ENCODE measurements around the gene MRPS10. TPM values are rescaled to one million over a fixed set of nuclear protein-coding genes. Genes with fewer than 3 reads are reported as not detected.

The MRPS10 gene
- total and polyA plus RNA-seq, 2 donors (not counting 3 experiments of a cell fraction or from before 2014, with no cell fraction given), result 23.2 to 37.7 TPM

- no peak for TF ChIP-seq MYC (IDR thresholded peaks at IDR 0.05; ENCODE audit: low read depth, low read length)
- TF ChIP-seq MAX (IDR thresholded peaks at IDR 0.05; ENCODE audit: insufficient read depth, insufficient read length), result no peak
- no peak for TF ChIP-seq POLR2A (IDR thresholded peaks at IDR 0.05; ENCODE audit: low read depth, low read length)
- TF ChIP-seq CTCF (IDR thresholded peaks at IDR 0.05; ENCODE audit: extremely low read depth in 1 of 2, insufficient read depth in 1 of 2, low read depth in 1 of 2, low read length in 2 of 2), result no peak
- no peak for TF ChIP-seq FOS (IDR thresholded peaks at IDR 0.05; ENCODE audit: borderline replicate concordance, insufficient read depth, low read length)
- no peak for TF ChIP-seq EZH2 (IDR thresholded peaks at IDR 0.05; ENCODE audit: borderline replicate concordance, low read depth, low read length, severe bottlenecking)
- no peak for FAIRE-seq
- dilution Hi-C loops (cut with MboI; ENCODE audit: extremely low pct_ligation_motif_present, low sequenced_read_pairs), result no loop called here
Observed at GRCh38 chr6:42179261-42179944, 38.3 kb downstream of the MRPS10 start.

More at GRCh38 chr6:42179261-42179944, 38.3 kb downstream of the MRPS10 start:
- intact Hi-C loops (cut with micrococcal nuclease), result no loop called here
- Histone ChIP-seq H3K9me1 (replicated peaks; ENCODE audit: control insufficient read depth, extremely low read depth, insufficient read depth, low read length) (no peaks in the 10 kb centered on the region), H3K27ac (ENCODE audit: insufficient read depth, low read depth, low read length) (no peak overlapping the region), H4K20me1 (replicated peaks; ENCODE audit: control insufficient read depth, extremely low read depth, insufficient read depth, low read length) (no peaks in the 10 kb centered on the region), H2AFZ (ENCODE audit: low read depth, low read length) (no peak overlapping the region), H3K9me3 (replicated peaks; ENCODE audit: control insufficient read depth, insufficient read depth, low read length) (no peaks in the 10 kb centered on the region), H3K4me2 (ENCODE audit: insufficient read depth, low read length) (no peak overlapping the region), H3K9ac (replicated peaks; ENCODE audit: extremely low read depth, insufficient read depth, low read length) (no peak overlapping the region), H3K79me2 (ENCODE audit: control insufficient read depth, insufficient read depth, low read length) (no peaks in the 10 kb centered on the region), H3K4me3 (replicated peaks in 1 of 3; ENCODE audit: insufficient read depth in 1 of 3, low read depth in 1 of 3, low read length in 3 of 3) (no peak overlapping the region), H3K36me3 (ENCODE audit: control insufficient read depth in 2 of 2, extremely low read depth in 1 of 2, insufficient read depth in 2 of 2, low read length in 2 of 2) (no peaks in the 10 kb centered on the region), H3K27me3 (ENCODE audit: control insufficient read depth in 2 of 2, insufficient read depth in 2 of 2, low read length in 2 of 2) (peaks cover 2 to 6% of the 10 kb centered on the region in 2 experiments), H3K4me1 (ENCODE audit: control insufficient read depth, extremely low read depth, insufficient read depth, low read length) (no peaks in the 10 kb centered on the region)
- ChIA-PET CTCF (interaction anchor here (1.9 to 2.9 kb wide), 2 partner anchors 36 to 368 kb away, joined by 6 to 10 read pairs; no protein-coding TSS in a partner anchor), POLR2A (interaction anchor here (0.5 kb wide), 1 partner anchor 1190 kb away, joined by 3 read pairs; the partner anchor contains the start of gene ZNF318)
- BruUV-seq (replicated peaks), result no TSS peak
- no peak for DNase-seq (ENCODE audit: low read depth, low spot score)
